ENCODE measurements around the gene UVRAG.

Gene UVRAG

GRCh38 chr11:76150141-76150540 lies 335.1 kb downstream of the UVRAG start:
- no peak for DNase-seq (ENCODE audit: low spot score)

GRCh38 chr11:76151556-76152085 lies 336.6 kb downstream of the UVRAG start:
- no peak for DNase-seq (ENCODE audit: low spot score)

DNA sequence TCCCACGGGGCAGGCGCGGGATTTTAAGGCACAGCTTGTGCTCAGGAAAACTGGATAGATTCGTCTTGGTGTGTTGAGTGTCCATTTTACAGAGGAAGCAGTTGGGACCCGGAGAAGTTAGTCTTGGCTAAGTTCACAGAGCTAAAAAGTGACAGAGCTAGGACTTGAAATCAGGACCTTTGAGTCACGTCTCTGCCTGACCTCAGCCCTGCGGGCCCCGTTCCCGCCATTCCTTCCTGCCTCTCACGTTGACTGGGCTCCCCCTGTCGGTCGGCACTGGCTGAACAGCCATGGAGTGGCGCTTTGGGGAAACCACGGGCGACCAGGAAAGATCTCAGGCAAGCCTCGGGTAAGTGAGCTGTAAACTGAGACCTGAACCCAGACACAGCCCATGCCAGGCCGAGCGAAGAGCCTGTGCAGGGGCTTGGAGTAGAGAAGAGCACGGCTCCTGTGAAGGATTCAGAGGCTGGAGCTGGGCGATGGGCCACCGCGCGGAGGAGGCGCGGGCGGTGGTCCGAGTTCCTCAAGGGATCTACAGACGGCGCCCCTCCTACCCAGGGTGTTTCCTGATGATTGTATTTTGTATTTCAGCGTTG lies 337.2 kb downstream of the UVRAG start:
- DNase-seq (ENCODE audit: low spot score): peak; percentile 83

DNA sequence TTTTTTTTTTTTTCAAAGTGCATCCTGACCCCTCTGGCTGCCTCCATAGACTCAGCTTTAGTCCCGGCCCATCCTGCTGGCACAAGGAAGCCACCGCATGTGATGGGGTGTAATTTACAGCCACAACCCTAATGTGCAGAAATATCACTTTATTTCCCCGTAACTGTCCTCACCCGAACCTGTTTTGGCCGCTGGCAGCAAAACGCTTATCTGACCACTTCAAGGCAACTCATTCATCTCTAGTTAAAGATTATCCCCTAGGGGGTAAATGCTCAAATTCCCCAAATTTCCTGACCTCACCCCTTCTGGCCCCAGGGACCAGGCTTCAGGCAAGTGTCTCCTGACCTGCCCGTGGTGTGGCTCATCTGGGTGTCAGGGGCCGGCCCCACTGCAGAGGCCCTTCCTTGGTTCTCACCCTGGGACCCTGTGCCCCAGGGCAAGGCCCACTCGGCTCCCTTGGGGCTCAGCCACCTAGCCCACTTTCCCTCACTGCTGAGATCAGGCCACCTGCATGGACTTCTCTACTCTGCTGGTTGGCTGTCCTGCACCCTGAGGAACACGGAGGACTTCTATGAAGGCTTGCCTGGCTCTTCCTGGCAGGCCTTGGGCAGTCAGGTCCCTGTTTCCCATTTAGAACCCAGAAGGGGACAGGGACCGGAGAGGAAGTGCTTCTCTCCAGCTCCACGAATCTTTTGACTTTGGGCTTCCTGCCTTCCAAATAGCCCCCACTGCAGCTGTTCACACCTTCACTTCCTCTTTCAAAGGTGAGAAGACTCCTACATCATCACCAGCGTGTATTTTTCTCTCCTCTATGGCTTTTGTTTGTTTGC lies 337.9 kb downstream of the UVRAG start:
- peak; percentile 69 for DNase-seq (ENCODE audit: low spot score)

DNA sequence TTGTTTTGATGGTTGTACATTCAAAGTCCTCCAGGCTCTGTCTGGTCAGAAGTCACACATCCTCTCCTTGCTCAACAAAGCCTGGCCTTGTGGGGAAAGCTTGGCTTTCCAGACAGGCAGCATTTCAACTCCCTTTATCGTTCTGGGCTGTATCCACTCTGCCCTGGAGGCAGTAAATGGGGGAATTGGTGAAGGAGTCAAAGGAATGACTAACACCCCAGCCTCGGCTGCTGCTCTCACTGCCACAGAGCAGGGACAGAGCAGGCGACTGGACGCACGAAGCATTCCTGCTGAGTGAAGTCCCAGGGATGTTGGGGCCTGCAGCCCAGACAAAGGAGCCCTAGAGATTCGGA lies 338.5 kb downstream of the UVRAG start:
- no peak for DNase-seq (ENCODE audit: low spot score)

- no peak for DNase-seq (ENCODE audit: low spot score)
These were observed 340.7 kb downstream of the UVRAG start for GRCh38 chr11:76155500-76156227.

DNA sequence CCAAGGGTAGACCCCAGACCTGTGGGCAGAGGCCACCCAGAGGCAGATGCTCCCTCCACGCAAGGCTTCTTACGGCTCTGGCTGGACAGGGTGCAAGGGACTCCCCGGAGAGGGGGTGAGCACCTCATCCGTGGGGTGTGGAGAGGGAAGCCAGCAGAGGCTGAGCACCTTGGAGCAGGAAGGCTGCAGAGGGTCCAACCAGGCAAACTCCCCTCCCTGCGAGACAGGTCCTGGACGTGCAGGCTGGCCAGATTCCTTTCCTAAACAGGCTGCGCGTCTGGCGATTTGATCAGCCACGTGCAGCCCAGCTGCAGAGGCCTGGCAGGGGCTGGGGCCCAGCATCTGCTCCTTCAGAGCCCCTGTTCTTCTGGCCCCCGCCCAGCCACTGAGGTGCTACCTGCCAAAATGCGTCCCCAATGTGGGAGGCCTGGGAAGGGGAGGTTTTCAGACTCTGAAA lies 342.0 kb downstream of the UVRAG start:
- no peak for DNase-seq (ENCODE audit: low spot score)

DNA sequence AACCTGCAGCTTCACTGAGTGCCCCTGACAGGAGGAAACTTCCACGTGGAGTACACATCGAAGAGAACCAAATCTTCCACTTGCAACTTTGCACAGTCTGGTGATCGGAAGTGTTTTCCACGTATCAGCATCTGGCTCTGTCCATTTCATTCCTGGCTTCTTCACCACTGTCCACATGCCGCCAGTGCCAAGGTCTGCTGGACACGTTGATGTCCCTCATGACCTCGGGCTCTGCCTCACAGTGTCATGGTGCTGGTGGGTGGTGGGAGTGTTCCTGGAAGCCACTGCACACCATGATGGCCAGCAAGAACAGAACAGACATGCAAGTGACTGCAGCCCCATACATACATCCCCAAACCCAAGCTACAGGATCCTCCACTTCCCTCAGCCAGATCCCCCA lies 342.9 kb downstream of the UVRAG start:
- DNase-seq (ENCODE audit: low spot score): no peak

- DNase-seq (ENCODE audit: low spot score): no peak
These were observed 343.6 kb downstream of the UVRAG start for GRCh38 chr11:76158394-76159302.

DNA sequence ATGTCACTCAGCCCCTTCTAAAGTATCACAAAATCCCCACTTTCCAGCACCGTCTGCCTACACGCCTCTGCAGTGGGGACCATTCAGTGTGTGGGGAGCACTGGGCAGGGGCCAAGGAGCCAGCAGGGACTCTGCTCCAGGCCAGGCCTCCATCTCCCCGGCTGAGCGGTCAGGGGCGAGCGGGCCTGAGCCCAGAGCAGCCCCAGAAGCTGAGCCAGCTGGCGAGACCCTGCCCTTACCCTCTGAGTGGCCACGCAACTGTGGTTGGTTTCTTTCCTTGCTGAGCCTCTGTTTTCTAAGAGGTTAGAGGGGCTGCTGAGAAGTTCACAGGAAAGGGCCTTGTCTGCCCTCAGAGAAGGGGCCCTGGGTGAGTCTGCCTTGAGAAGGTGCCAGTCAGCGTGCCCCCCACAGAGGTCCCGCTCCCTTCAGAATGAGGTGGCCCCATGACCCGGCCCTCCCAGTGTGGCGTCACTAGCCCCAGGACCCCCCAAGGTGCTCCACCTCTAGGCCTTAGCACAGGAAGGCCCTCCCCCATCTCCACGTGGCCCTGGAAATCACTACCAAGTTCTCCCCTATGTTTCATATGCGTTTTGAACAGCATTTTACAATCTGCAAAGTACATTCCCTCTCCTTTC lies 344.4 kb downstream of the UVRAG start:
- DNase-seq (ENCODE audit: low spot score): no peak

GRCh38 chr11:76159983-76160661 lies 345.1 kb downstream of the UVRAG start:
- no peak for DNase-seq (ENCODE audit: low spot score)

DNA sequence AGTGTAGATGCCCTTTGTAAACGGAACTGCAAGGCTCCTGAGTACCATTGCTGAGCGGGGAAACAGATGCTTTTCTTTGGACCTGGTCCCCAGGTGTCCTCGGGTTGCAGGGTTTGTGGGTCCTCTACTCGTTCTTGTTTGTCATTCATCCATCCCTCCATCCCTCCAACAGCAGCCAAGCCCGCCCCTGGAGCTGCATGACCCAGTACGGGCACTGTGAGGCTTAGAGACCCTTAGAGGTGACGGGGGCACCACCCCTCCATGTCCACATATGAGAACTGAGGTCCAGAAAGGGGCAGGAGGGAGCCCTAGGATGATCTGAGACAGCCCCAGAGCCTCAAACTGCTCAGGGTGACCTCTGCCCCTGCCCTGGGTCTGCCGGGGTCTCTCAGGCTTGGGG lies 345.8 kb downstream of the UVRAG start:
- DNase-seq (ENCODE audit: low spot score): no peak

DNA sequence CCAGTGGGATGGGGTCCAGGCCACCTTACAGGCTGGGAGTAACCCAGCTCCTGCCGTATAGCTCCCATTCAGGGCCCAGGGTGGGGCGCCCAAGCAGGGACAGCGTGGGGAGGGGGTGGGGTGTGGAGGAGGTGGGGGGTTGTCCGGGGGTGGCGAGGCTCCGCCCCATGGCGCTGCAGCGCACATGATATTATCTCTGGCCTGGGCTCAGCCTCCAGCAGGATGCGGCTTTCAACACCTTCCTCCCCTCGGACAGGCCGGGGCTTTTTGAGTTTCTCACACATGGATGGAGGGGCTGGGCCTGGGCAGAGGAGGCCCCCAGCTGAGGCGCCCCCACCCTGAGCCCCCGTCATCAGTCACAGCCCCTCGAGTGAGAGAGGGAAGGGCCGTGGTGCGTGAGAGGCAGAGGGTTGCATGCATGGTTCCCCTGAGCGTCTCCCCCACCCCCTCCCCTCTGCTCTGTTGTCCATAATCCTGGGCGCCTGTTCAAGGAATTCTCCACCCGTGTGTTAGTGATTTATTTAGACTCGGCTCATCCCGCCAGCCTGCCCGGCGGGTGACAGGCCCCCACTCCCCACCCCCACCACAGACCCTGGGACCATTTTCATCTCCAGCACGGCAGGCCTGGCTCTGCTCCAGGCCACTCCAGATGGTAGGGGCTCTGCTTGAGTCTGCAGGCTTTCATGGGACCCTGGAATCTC lies 346.4 kb downstream of the UVRAG start:
- no peak for DNase-seq (ENCODE audit: low spot score)

DNA sequence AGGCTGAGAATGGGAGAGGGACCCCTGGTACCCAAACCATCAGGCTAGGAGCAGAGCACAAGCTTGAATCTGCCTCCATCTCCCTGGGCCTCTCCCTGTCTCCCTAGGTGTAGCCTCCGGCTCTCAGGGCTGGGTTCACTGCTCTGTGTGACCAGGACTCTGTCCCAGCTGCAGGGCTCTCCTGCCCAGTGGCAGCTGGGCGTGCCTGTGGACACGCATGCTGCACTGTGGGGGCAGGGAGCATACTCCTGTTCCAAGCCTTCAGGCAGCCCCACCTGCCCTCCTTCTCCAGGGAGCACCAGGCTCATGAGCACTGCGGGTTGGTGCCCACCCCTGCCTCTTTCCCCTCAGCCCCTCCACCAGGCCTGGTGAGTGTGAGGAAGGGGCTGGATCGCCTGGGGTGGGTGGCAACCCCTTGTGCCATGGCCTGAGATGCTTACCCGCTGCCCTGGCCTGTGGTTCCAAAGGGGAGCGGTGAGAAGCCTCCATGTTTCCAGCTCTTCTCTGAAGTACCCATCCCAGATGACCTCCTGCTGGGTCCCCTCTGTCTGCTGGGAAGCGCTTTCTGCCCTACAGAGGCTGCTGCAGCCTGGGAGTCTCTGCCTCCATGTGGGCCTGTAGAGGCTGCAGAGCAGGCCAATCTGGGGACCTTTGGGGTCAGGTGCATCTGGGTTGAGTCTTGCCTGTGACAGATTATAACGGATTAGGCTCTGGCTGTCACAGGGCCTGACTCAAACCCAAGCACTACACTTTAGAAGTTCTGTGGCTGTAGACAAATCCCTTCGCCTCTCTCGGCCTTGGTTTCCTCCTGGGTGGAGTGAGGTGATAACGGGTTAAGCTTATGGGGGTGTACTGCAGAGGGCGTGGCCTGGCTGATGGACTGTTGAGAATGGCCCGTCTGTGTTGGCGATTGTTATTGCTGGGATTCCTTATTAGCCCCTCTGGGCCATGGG lies 347.6 kb downstream of the UVRAG start:
- DNase-seq (ENCODE audit: low spot score): no peak

DNA sequence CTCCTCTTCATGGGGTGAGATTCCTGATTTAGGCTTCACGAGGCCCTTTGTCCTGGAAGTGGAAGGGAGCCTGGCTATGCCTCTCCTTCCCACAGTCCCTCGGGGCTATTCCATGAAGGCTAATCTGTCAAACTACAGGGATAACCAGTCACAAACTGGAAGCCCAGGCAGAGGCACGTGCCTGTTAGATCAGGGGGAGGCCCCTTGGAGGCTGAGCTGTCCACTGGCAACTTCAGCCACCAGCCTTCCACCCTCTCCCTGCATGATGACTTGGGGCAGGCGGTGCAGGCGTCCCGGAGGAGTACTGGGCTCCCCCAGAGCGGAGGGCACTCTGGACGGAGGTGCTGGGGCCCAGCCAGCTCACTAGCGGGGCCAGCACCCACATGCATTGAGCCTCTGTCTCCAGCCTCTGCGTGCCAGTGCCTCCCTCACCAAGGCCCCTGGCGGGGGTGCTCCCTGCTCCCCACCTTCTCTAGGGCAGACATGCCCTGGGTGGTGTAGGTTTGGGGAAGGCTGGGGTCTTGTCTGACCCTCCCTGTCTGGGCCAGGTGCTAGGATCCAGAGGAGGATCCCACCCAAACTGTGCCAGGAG lies 348.4 kb downstream of the UVRAG start:
- DNase-seq (ENCODE audit: low spot score): no peak

DNA sequence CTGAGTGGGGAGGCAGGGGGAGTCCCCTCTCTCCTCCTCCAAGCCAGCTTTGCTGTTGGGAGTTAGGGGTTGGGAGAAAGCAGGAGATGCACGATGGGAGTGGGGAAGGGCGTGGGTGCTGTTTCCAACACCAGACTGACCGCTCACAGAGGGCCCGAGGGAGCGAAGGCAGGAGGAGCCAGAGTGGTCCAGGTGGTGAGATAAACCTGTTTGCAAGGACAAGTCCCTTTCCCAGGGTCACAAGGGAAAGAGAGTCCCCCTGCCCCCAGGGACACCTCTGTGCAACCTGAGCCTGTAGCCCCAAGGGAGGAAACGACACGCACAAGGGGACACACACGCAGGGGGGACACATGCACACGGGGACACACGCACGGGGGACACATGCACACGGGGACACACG lies 349.1 kb downstream of the UVRAG start:
- DNase-seq (ENCODE audit: low spot score): no peak

GRCh38 chr11:76164861-76165751 lies 350.1 kb downstream of the UVRAG start:
- no peak for DNase-seq (ENCODE audit: low spot score)

Measured in germinal center (tissue), 1 donor.